ENCODE results near the gene PLXNB2.
"Not testable (repeated sequence)": the region's sequence is repeated elsewhere in the genome, so short reads cannot be mapped to it uniquely, and the experiment has no call there.

The PLXNB2 gene, protein sequence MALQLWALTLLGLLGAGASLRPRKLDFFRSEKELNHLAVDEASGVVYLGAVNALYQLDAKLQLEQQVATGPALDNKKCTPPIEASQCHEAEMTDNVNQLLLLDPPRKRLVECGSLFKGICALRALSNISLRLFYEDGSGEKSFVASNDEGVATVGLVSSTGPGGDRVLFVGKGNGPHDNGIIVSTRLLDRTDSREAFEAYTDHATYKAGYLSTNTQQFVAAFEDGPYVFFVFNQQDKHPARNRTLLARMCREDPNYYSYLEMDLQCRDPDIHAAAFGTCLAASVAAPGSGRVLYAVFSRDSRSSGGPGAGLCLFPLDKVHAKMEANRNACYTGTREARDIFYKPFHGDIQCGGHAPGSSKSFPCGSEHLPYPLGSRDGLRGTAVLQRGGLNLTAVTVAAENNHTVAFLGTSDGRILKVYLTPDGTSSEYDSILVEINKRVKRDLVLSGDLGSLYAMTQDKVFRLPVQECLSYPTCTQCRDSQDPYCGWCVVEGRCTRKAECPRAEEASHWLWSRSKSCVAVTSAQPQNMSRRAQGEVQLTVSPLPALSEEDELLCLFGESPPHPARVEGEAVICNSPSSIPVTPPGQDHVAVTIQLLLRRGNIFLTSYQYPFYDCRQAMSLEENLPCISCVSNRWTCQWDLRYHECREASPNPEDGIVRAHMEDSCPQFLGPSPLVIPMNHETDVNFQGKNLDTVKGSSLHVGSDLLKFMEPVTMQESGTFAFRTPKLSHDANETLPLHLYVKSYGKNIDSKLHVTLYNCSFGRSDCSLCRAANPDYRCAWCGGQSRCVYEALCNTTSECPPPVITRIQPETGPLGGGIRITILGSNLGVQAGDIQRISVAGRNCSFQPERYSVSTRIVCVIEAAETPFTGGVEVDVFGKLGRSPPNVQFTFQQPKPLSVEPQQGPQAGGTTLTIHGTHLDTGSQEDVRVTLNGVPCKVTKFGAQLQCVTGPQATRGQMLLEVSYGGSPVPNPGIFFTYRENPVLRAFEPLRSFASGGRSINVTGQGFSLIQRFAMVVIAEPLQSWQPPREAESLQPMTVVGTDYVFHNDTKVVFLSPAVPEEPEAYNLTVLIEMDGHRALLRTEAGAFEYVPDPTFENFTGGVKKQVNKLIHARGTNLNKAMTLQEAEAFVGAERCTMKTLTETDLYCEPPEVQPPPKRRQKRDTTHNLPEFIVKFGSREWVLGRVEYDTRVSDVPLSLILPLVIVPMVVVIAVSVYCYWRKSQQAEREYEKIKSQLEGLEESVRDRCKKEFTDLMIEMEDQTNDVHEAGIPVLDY (N-terminal part only)

DNA sequence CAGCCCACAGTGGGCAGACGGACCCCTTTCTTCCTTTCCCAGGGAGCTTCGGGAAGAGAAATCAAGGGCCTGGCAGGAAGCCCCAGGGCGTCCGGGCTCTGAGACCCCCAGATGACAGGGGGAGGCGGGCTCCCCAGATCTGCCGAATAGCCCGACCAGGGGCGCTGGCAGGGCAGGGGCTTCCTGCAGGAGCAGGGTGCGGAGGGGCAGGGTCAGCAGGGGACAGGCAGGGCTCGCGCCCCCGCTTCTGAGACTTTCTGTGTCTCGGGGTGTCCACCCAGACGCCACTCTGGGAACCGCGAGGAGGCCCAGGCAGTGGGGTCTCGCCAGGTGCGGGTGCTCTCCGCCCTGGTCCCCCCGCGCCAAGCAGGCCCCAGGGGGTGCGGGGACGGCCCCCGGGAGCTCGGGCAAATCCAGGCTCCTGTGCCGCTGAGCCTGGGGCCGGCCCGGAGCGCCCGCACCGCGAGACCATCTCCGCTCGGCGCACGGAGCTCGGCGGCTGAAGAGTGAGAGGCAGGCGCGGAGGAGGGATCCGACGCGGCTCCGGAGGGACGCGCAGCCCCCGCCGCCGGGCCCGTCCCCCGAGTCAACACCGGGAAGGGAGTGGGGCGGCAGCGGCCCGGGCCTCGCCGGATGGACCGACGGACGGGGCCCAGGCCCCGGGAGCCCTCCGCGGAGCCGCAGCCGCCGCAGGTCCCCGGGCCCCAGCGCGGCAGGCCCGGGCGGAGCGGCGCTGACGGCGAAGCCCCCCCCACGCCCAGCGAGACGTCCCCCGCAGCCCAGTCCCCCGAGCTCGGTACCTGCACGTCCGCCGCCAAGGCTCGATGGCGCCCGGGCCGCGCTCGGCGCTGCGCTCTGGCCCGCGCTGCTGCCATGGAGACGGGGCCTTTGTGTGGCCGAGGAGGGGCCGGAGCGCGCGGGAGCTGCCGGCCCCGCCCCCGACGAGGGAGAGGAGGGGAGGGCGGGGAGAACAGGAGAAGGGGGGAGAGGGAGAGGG, at the start of gene PLXNB2:
TSS of gene PLXNB2 (minus strand) at position 894 of the 997 bp plus-strand sequence. CDS start 17,062 bp downstream, outside the sequence.
- DNase-seq, result peak; percentile 18

- DNase-seq, result no peak
These were observed 49.8 kb upstream of the PLXNB2 start for GRCh38 chr22:50357222-50357621.

GRCh38 chr22:50356186-50356585, 48.7 kb upstream of the PLXNB2 start:
- DNase-seq, result no peak

- DNase-seq, result no peak
These were observed 40.6 kb upstream of the PLXNB2 start for GRCh38 chr22:50348058-50348457.

DNA sequence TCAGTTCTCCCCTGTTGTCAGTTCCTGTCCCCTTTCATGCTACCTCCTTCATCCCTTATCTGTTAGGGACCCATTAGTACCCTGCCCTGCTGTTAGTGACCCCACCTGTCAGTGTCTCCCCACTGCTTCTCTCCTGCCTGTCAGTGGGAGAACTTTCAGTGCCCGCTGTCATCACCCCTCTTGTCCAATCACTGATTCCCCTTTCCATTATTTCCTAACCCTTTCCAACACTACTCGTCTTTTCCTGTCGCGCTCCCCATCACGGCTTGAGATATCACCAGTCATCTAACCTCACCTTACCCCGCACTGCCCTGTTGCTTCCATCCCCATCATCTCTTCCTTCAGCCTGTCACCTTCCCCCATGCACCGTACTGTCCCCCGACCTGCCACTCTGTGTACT, 39.7 kb upstream of the PLXNB2 start:
- no peak for DNase-seq

GRCh38 chr22:50346470-50346869, 39.0 kb upstream of the PLXNB2 start:
- no peak for DNase-seq

DNA sequence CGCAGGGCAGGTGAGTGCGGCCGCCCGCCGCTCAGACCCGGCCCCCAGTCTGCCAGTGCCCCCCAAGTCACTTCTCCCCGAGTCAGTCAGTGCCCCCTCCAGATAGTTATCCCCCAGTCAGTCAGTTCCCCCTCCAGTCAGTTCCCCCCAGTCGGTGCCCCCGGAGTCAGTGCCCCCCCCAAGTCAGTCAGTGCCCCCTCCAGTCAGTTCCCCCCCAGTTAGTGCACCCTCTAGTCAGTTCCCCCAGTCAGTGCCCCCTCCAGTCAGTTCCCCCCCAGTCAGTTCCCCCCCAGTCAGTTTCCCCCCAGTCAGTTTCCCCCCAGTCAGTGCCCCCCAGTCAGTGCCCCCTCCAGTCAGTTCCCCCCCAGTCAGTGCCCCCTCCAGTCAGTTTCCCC, 36.1 kb upstream of the PLXNB2 start:
- DNase-seq, result no peak

GRCh38 chr22:50342651-50343540, 35.5 kb upstream of the PLXNB2 start, which contains the start of gene PPP6R2:
Gene PPP6R2 (plus strand): TSS chr22:50343327. CDS start chr22:50393909, 50,582 bp downstream.
- peak; percentile 65 for DNase-seq

GRCh38 chr22:50341977-50342650, 34.7 kb upstream of the PLXNB2 start:
- peak; percentile 76 for DNase-seq

- no peak for DNase-seq
These were observed 32.8 kb upstream of the PLXNB2 start for GRCh38 chr22:50339945-50340879.

DNA sequence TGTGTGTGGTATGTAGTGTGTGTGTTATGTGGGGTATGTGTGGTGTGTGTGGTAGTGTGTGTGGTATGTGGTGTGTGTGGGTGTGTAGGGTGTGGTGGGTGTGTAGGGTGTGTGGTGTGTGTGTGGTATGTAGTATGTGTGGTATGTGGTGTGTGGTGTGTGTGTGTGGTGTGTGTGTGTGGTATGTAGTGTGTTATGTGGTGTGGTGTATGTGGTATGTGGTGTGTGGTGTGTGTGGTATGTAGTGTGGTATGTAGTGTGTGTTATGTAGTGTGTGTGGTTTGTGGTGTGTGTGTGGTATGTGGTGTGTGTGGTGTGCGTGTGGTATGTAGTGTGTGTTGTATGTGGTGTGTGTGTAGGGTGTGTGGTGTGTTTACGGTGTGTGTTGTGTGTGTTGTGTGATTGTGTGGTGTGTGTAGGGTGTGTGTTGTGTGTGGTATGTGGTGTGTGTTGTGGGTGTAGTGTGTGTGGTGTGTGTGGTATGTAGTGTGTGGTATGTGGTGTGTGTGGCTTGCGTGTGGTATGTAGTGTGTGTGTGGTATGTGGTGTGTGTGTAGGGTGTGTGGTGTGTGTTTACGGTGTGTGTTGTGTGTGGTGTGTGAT, 31.5 kb upstream of the PLXNB2 start:
- no peak for DNase-seq

- DNase-seq, result no peak
These were observed 30.7 kb upstream of the PLXNB2 start for GRCh38 chr22:50338042-50338573.

DNA sequence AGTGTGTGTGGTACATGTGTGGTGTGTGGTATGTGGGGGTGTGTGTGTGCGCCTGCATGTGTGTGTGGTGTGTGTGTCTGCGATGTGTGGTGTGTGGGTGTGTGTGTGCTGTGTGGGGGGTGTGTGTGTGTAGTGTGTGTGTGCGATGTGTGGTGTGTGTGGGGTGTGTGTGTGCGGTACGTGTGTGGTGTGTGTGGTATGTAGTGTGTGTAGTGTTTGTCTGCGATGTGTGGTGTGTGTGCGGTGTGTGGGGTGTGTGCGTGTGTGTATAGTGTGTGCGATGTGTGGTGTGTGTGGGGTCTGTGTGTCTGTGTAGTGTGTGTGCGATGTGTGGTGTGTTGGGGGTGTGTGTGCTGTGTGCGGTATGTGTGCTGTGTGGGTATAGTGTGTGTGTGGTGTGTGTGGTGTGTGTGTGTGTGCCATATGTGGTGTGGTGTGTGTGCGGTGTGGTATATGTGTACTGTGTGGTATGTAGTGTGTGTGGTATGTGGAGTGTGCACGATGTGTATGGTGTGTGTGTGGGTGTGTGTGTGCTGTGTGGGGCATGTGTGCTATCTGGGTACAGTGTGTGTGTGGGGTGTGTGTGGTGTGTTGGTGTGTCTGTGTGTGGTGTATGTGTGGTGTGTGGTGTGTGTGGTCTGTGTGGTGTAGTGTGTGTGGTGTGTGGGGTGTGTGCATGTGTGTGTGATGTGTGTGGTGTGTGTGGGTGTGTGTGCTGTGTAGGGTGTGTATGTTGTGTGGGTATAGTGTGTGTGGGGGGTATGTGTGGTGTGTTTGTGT, 30.0 kb upstream of the PLXNB2 start:
- no peak for DNase-seq

DNA sequence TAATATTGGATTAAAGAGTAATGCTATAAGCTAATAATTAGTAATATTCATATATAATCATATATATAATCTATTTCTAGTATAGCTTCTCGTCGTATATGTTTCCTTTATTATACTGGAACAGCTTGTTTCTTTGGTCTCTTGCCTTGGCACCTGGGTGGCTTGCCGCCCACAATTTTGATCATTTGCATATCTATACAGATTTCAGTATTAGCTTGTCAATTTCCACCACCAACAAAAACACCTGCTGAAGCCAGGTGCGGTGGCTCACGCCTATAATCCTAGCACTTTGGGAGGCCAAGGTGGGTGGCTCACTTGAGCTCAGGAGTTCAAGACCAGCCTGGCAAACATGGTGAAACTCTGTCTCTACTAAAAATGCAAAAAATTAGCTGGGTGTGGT, 27.0 kb upstream of the PLXNB2 start:
- not testable (repeated sequence) for DNase-seq

DNA sequence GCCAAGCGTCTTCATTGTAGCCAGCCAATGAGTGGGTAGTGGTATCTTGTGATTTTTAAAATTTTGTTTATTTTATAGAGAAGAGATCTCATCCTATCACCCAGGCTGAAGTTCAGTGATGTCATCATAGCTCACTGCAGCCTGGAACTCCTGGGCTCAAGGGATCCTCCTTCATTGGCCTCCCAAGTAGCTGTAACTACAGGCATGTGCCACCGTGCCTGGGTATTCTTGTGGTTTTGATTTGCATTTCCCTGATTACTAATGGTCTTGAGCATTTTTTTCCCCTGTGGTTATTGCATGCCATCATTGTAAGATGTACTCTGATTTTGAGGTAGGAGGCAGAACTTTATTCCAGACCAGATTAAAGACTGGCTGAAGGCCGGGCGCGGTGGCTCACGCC, 21.8 kb upstream of the PLXNB2 start:
- DNase-seq, result no peak

DNA sequence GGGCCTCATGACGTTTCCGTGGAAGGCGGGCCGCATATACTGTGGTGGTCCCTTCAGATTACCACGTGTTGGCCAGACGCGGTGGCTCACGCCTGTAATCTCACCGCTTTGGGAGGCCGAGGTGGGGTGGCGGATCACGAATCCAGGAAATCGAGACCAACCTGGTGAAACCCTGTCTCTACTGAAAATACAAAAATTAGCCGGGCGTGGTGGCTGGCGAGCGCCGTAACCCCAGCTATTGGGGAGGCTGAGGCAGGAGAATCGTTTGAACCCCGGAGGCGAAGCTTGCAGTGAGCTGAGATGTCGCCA, 20.2 kb upstream of the PLXNB2 start:
- no peak for DNase-seq

DNA sequence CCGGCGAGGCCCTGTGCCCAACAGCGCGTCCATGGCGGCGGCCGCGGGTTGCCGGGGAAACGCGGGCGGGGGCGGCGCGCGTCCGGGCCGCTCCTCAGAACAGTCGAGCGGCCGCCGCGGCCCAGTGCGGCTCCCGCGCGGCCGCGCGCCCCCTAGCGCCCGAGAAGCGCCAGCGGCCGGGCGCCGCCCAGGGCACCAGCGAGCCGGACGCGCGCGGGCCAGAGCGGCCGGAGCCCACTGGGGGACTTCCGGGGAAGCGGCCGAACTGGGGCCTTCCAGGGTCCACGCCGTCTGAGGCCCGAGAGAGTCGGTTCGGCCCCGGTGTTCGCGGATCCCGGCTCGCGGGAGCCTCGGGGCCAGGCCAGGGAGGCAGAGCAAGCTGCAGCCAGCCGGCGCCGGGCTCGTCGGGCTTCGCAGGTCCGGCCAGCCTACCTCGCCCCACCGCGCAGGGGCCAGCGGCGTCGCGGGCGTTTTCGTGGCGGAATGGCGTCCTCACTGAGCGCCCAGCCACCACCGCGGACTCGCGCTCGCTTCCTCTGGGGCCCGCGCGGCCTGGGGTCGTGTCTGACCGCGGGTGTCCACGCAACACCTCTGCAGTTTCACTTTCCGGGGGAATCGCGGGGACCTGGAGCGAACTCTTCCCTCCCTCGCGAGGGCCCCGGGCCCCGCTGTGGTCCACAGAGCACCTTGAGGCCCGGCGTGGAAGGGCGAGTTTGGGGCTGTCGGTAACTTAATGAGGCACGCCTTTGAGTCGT, 19.7 kb upstream of the PLXNB2 start, which contains the start of gene DENND6B:
TSS of gene DENND6B (minus strand) at position 57 of the 755 bp plus-strand sequence. CDS start at position 33, 24 bp downstream.
- DNase-seq, result peak; percentile 45
